ENCODE measurements around the gene ADGRD2.
A peak's percentile ranks its signal among the peaks of the same experiment; 100 is the strongest.

Gene ADGRD2

GRCh38 chr9:124498040-124498439 lies 47.8 kb downstream of the ADGRD2 start:
- Histone ChIP-seq H3K79me2 (ENCODE audit: control insufficient read depth, insufficient read depth, low read length) (no peaks in the 10 kb centered on the region), H3K9ac (ENCODE audit: low read length) (no peak overlapping the region), H3K27ac (ENCODE audit: low read depth, low read length) (no peak overlapping the region), H3K27me3 (ENCODE audit: insufficient read depth, low read length, poor library complexity) (peaks cover 8% of the 10 kb centered on the region), H4K8ac (ENCODE audit: low read depth, low read length) (no peak overlapping the region), H3K4me1 (ENCODE audit: control insufficient read depth, low read depth, low read length) (no peaks in the 10 kb centered on the region), H3K4me2 (ENCODE audit: low read length) (no peak overlapping the region), H3K56ac (ENCODE audit: low read length) (no peak overlapping the region), H2BK120ac (ENCODE audit: low read depth, low read length) (no peak overlapping the region), H4K5ac (ENCODE audit: low read length) (no peak overlapping the region), H3K23ac (ENCODE audit: low read length) (no peak overlapping the region), H3K36me3 (ENCODE audit: control insufficient read depth, insufficient read depth, low read length) (no peaks in the 10 kb centered on the region), H3K4me3 (ENCODE audit: low read length) (no peak overlapping the region), H2AK5ac (ENCODE audit: low read length) (no peak overlapping the region), H2BK15ac (replicated peaks; ENCODE audit: low read depth) (no peak overlapping the region), H3K79me1 (ENCODE audit: low read length) (no peaks in the 10 kb centered on the region), H3K18ac (ENCODE audit: low read length) (no peak overlapping the region), H3K4ac (ENCODE audit: low read depth, low read length) (no peak overlapping the region), H2BK5ac (ENCODE audit: low read length) (no peak overlapping the region)
- no peak for DNase-seq
- no CpG with 5 or more reads among the region's 6 CpGs for WGBS (ENCODE audit: extremely low coverage, insufficient coverage, low lambda C conversion rate)

DNA sequence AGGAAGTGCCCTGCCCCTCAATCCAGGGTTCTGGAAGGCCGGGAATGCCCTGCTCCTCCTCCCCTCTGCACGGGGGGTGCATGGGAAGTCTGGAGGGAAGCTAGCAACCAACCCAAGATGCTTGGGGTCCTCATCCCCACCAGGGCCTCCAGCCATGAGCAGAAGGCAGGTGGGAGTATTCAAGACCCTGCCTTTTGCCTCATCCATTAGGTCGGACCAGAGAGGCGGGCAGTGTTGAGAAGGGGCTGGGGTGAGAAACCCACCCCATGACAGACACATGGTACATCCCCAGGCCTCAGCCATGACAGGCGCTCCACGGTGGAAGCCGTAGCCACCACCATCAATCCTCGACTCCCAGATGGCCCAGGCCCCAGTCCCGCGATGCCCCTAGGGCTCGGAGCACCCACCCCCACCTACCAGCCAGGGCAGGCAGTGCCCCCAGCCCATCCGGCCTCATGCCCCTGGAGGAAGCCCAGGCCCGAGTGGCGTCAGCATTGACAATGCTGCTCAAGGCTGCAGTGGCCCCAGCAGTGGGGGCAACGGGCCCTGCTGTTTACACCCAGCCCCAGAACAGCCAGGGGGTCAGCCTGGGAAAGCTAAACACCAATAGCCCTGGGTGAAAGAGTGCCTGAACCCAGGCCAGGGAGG lies 48.4 kb downstream of the ADGRD2 start:
- no peaks in the 10 kb centered on the region for H3K36me3 ChIP-seq (ENCODE audit: control insufficient read depth, insufficient read depth, low read length)
- H3K4me3 ChIP-seq (ENCODE audit: low read length) = no peak overlapping the region
- H3K79me2 ChIP-seq (ENCODE audit: control insufficient read depth, insufficient read depth, low read length) = no peaks in the 10 kb centered on the region
- H4K5ac ChIP-seq (ENCODE audit: low read length) = no peak overlapping the region
- no peak overlapping the region for H2BK5ac ChIP-seq (ENCODE audit: low read length)
- no peak overlapping the region for H3K18ac ChIP-seq (ENCODE audit: low read length)
- DNase-seq = no peak
- H2AK5ac ChIP-seq (ENCODE audit: low read length) = no peak overlapping the region
- no peak overlapping the region for H3K4ac ChIP-seq (ENCODE audit: low read depth, low read length)
- H3K79me1 ChIP-seq (ENCODE audit: low read length) = no peaks in the 10 kb centered on the region
- no peak overlapping the region for H3K4me2 ChIP-seq (ENCODE audit: low read length)
- WGBS (ENCODE audit: extremely low coverage, insufficient coverage, low lambda C conversion rate) = no CpG with 5 or more reads among the region's 15 CpGs
- no peak overlapping the region for H4K8ac ChIP-seq (ENCODE audit: low read depth, low read length)
- H3K27me3 ChIP-seq (ENCODE audit: insufficient read depth, low read length, poor library complexity) = peaks cover 14% of the 10 kb centered on the region
- no peak overlapping the region for H3K23ac ChIP-seq (ENCODE audit: low read length)
- no peak overlapping the region for H2BK120ac ChIP-seq (ENCODE audit: low read depth, low read length)
- H3K27ac ChIP-seq (ENCODE audit: low read depth, low read length) = no peak overlapping the region
- H3K9ac ChIP-seq (ENCODE audit: low read length) = no peak overlapping the region
- H3K56ac ChIP-seq (ENCODE audit: low read length) = no peak overlapping the region
- H3K4me1 ChIP-seq (ENCODE audit: control insufficient read depth, low read depth, low read length) = no peaks in the 10 kb centered on the region
- H2BK15ac ChIP-seq (replicated peaks; ENCODE audit: low read depth) = no peak overlapping the region

DNA sequence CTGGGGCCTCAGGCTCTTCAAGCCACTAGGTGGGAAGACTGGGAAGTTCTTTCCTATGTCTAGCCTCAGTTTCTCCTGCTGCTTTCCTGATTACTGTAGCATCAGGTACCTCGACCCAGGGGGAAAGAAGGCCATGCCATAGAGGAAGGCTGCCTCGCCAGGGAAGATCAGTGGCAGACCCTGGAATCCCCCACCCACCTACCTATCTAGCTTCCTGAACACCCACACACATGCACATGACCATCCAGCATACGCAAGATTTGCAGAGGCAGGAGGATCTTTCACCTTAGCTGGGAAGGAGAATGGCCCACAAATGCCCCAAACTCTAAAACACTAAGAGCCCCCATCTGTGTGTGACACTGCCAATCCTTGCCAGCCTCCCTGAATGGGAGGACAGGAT lies 49.0 kb downstream of the ADGRD2 start:
- Histone ChIP-seq H3K4me2 (ENCODE audit: low read length) (no peak overlapping the region), H3K36me3 (ENCODE audit: control insufficient read depth, insufficient read depth, low read length) (no peaks in the 10 kb centered on the region), H4K8ac (ENCODE audit: low read depth, low read length) (no peak overlapping the region), H3K56ac (ENCODE audit: low read length) (no peak overlapping the region), H3K27me3 (ENCODE audit: insufficient read depth, low read length, poor library complexity) (peaks cover 20% of the 10 kb centered on the region), H3K27ac (ENCODE audit: low read depth, low read length) (no peak overlapping the region), H2BK120ac (ENCODE audit: low read depth, low read length) (no peak overlapping the region), H2BK15ac (replicated peaks; ENCODE audit: low read depth) (no peak overlapping the region), H3K4me3 (ENCODE audit: low read length) (no peak overlapping the region), H3K79me2 (ENCODE audit: control insufficient read depth, insufficient read depth, low read length) (no peaks in the 10 kb centered on the region), H3K4ac (ENCODE audit: low read depth, low read length) (no peak overlapping the region), H2AK5ac (ENCODE audit: low read length) (no peak overlapping the region), H3K9ac (ENCODE audit: low read length) (no peak overlapping the region), H2BK5ac (ENCODE audit: low read length) (no peak overlapping the region), H4K5ac (ENCODE audit: low read length) (no peak overlapping the region), H3K4me1 (ENCODE audit: control insufficient read depth, low read depth, low read length) (no peaks in the 10 kb centered on the region), H3K79me1 (ENCODE audit: low read length) (no peaks in the 10 kb centered on the region), H3K18ac (ENCODE audit: low read length) (no peak overlapping the region), H3K23ac (ENCODE audit: low read length) (no peak overlapping the region)
- no CpG with 5 or more reads among the region's 3 CpGs for WGBS (ENCODE audit: extremely low coverage, insufficient coverage, low lambda C conversion rate)
- no peak for DNase-seq

GRCh38 chr9:124500028-124500795 lies 50.0 kb downstream of the ADGRD2 start:
- WGBS (ENCODE audit: extremely low coverage, insufficient coverage, low lambda C conversion rate) = no CpG with 5 or more reads among the region's 40 CpGs
- Histone ChIP-seq H3K27me3 (ENCODE audit: insufficient read depth, low read length, poor library complexity) (peaks cover 27% of the 10 kb centered on the region), H3K4me1 (ENCODE audit: control insufficient read depth, low read depth, low read length) (no peaks in the 10 kb centered on the region), H3K9ac (ENCODE audit: low read length) (no peak overlapping the region), H3K27ac (ENCODE audit: low read depth, low read length) (no peak overlapping the region), H2BK5ac (ENCODE audit: low read length) (no peak overlapping the region), H3K23ac (ENCODE audit: low read length) (no peak overlapping the region), H2AK5ac (ENCODE audit: low read length) (no peak overlapping the region), H3K4me2 (ENCODE audit: low read length) (no peak overlapping the region), H3K4me3 (ENCODE audit: low read length) (no peak overlapping the region), H3K79me2 (ENCODE audit: control insufficient read depth, insufficient read depth, low read length) (no peaks in the 10 kb centered on the region), H4K5ac (ENCODE audit: low read length) (no peak overlapping the region), H3K56ac (ENCODE audit: low read length) (no peak overlapping the region), H3K79me1 (ENCODE audit: low read length) (no peaks in the 10 kb centered on the region), H3K36me3 (ENCODE audit: control insufficient read depth, insufficient read depth, low read length) (no peaks in the 10 kb centered on the region), H3K18ac (ENCODE audit: low read length) (no peak overlapping the region), H3K4ac (ENCODE audit: low read depth, low read length) (no peak overlapping the region), H2BK120ac (ENCODE audit: low read depth, low read length) (no peak overlapping the region), H4K8ac (ENCODE audit: low read depth, low read length) (no peak overlapping the region), H2BK15ac (replicated peaks; ENCODE audit: low read depth) (no peak overlapping the region)
- DNase-seq = no peak

GRCh38 chr9:124500796-124501611 lies 50.8 kb downstream of the ADGRD2 start:
- Histone ChIP-seq H3K79me2 (ENCODE audit: control insufficient read depth, insufficient read depth, low read length) (no peaks in the 10 kb centered on the region), H4K5ac (ENCODE audit: low read length) (no peak overlapping the region), H3K4me1 (ENCODE audit: control insufficient read depth, low read depth, low read length) (no peaks in the 10 kb centered on the region), H3K4me3 (ENCODE audit: low read length) (no peak overlapping the region), H3K4ac (ENCODE audit: low read depth, low read length) (no peak overlapping the region), H4K8ac (ENCODE audit: low read depth, low read length) (no peak overlapping the region), H2AK5ac (ENCODE audit: low read length) (no peak overlapping the region), H2BK15ac (replicated peaks; ENCODE audit: low read depth) (no peak overlapping the region), H2BK120ac (ENCODE audit: low read depth, low read length) (no peak overlapping the region), H3K56ac (ENCODE audit: low read length) (no peak overlapping the region), H3K18ac (ENCODE audit: low read length) (no peak overlapping the region), H2BK5ac (ENCODE audit: low read length) (no peak overlapping the region), H3K27ac (ENCODE audit: low read depth, low read length) (no peak overlapping the region), H3K36me3 (ENCODE audit: control insufficient read depth, insufficient read depth, low read length) (no peaks in the 10 kb centered on the region), H3K79me1 (ENCODE audit: low read length) (no peaks in the 10 kb centered on the region), H3K4me2 (ENCODE audit: low read length) (no peak overlapping the region), H3K9ac (ENCODE audit: low read length) (no peak overlapping the region), H3K27me3 (ENCODE audit: insufficient read depth, low read length, poor library complexity) (peaks cover 31% of the 10 kb centered on the region), H3K23ac (ENCODE audit: low read length) (no peak overlapping the region)
- DNase-seq = peak; percentile 43
- WGBS (ENCODE audit: extremely low coverage, insufficient coverage, low lambda C conversion rate) = no CpG with 5 or more reads among the region's 12 CpGs

Data from mesendoderm (in vitro differentiated cells).